ENCODE results near the gene PTPRK. TPM values are rescaled to one million over a fixed set of nuclear protein-coding genes. Genes with fewer than 3 reads are reported as not detected.

The PTPRK gene
- total RNA-seq, 2 experiments from 2014 or later: 2.8 to 5.0 TPM

- ATAC-seq (ENCODE audit: low read depth): no peak
Measured at GRCh38 chr6:128249429-128249828, 271.0 kb downstream of the PTPRK start.

DNA sequence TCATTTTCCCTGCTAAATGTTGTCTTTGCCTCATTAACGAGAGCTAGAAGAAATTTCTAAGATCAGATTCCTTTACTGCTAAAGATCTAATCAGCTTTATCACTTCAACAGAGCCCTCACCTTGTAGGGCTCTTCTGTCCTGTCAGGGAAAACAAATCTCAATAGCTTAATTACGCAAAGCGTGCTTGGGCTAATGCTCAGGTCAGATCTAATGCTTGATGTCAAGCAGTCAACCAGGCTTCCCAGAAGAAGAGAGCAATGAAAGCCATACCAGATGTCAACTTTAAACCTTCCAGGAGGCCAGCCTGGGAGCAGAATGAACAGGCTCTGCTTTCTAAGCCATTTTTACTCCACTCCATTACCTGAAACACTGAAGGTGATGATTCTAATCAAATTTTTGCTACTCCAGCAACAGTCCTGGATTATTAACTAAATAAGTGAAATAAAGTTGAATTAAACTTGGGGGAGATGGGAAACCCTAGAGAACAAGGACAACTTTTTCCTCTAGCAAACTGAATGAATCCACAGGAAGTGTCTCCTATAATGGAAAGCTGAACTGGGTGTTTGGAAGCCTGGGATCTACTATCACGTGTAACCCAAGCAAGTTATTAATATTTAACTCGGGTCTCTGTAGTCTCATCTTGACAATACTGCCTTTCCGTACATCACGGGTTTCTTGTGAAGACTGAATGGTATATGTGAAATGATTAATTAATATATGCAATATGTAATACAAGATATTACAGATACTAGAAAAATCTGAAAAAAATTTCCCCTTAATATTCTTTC is 273.7 kb downstream of the PTPRK start:
- Mint-ChIP-seq H3K4me3 (no peak overlapping the region), H3K27ac (no peak overlapping the region), H3K4me1 (peaks cover 9% of the 10 kb centered on the region), H3K9me3 (peaks cover 4% of the 10 kb centered on the region), H3K36me3 (peaks cover 4% of the 10 kb centered on the region), H3K27me3 (no peaks in the 10 kb centered on the region)
- no peak for ATAC-seq (ENCODE audit: low read depth)
- POLR2A ChIA-PET: no interaction called here
- no peak for DNase-seq

More at GRCh38 chr6:128249429-128249828, 271.0 kb downstream of the PTPRK start:
- Mint-ChIP-seq H3K27ac (no peak overlapping the region), H3K4me1 (peaks cover 25% of the 10 kb centered on the region), H3K36me3 (peaks cover 4% of the 10 kb centered on the region), H3K9me3 (peaks cover 4% of the 10 kb centered on the region), H3K4me3 (no peak overlapping the region), H3K27me3 (no peaks in the 10 kb centered on the region)
- POLR2A ChIA-PET: no interaction called here
- no peak for DNase-seq

DNA sequence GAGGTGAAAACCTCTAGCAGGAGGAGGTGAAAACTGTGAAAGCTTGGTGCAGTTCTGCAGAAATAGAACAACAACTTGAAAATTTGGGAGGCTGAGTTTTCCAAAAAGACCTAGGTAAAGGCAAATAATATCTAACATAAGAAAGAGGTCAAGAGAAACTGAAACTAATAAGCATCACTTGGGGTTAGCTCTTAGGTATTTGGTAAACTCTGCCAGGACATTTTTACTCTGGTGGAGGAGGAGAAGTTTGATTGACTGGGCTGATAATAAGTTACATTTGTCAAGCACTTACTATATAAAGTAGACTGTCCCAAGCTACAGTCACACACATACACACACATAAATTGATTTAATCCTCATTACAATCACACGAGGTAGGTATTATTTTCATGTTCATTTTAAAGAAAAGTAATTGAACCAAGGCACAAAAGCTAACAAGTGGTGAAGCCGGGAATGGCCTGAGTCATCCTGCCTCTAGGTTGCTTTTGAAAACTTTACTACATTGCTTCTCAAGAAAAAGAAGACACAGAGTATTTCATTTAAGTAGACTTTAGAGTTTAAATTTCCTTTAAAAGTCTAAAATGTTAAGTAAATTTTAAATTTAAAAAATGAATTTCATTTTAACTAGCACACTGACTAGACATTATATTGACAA is 275.5 kb downstream of the PTPRK start:
- Mint-ChIP-seq H3K27me3 (no peaks in the 10 kb centered on the region), H3K4me3 (no peak overlapping the region), H3K27ac (no peak overlapping the region), H3K9me3 (peaks cover 4% of the 10 kb centered on the region), H3K4me1 (peaks cover 18% of the 10 kb centered on the region), H3K36me3 (peaks cover 8% of the 10 kb centered on the region)
- DNase-seq (no peak), ATAC-seq (ENCODE audit: low read depth) (no peak)
- POLR2A ChIA-PET: no interaction called here

DNA sequence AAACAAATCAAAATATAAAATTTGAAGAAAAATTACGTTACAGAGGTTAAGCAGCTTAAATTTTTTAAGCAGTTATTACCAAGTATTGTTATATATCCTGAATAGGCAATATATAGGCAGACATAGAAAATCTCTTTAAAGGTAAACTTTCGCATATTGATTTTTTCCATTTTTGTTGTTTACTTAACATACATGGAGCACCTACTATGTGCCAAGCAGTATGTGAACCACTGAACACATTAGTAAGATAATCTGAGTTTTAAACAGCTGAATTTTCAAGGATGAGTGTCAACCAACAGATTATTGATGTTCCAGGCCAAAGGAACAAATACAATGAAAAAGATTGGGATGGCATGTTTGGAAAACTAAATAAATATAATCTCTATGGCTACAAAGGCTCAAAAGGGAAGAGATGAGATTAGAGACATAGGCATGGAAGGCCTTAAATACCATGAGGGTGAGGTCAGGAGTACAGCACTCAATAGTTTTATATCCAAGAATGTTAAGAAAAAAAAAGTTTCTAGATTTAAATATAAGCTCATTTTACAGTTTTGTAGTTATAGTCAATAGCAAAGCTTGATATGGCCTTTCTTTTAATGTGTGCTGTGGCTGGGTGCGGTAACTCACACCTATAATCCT is 277.5 kb downstream of the PTPRK start:
- POLR2A ChIA-PET: no interaction called here
- Mint-ChIP-seq H3K36me3 (peaks cover 4% of the 10 kb centered on the region), H3K27me3 (no peaks in the 10 kb centered on the region), H3K27ac (no peak overlapping the region), H3K9me3 (no peaks in the 10 kb centered on the region), H3K4me1 (peaks cover 20% of the 10 kb centered on the region), H3K4me3 (no peak overlapping the region)
- ATAC-seq (ENCODE audit: low read depth) (no peak), DNase-seq (no peak)

DNA sequence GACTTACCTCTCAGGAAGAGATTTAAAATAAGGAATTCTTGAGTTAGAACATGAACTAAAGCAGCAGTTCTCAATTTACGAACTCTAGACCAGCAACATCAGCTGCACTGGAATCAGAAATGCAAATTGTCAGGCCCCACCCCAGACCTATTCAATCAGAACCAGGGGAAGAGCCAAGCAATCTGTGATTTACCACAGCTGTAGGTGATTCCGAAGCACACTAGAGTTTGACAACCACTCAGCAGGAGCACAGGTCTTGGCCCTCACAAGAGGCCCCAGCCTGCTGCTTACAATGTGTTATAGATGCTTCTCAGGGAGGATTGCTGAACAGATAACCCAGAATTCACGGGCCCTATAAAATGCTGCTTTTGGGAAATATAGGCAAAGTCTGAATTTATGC is 279.2 kb downstream of the PTPRK start:
- DNase-seq: no peak
- Mint-ChIP-seq H3K27ac (no peak overlapping the region), H3K4me3 (no peak overlapping the region), H3K36me3 (peaks cover 4% of the 10 kb centered on the region), H3K9me3 (no peaks in the 10 kb centered on the region), H3K4me1 (peaks cover 20% of the 10 kb centered on the region), H3K27me3 (no peaks in the 10 kb centered on the region)
- ATAC-seq (ENCODE audit: low read depth): no peak
- POLR2A ChIA-PET: interaction anchor here (0.6 kb wide), 1 partner anchor 17 kb away, joined by 3 read pairs; no protein-coding TSS in a partner anchor

- Mint-ChIP-seq H3K27me3 (no peaks in the 10 kb centered on the region), H3K36me3 (peaks cover 4% of the 10 kb centered on the region), H3K9me3 (no peaks in the 10 kb centered on the region), H3K4me1 (peaks cover 20% of the 10 kb centered on the region), H3K27ac (peak overlapping the region; percentile 36), H3K4me3 (peak overlapping the region; percentile 41)
- POLR2A ChIA-PET: no interaction called here
- ATAC-seq (ENCODE audit: low read depth) (peak; percentile 60), DNase-seq (no peak)
Measured at GRCh38 chr6:128240024-128240428, 280.4 kb downstream of the PTPRK start.

DNA sequence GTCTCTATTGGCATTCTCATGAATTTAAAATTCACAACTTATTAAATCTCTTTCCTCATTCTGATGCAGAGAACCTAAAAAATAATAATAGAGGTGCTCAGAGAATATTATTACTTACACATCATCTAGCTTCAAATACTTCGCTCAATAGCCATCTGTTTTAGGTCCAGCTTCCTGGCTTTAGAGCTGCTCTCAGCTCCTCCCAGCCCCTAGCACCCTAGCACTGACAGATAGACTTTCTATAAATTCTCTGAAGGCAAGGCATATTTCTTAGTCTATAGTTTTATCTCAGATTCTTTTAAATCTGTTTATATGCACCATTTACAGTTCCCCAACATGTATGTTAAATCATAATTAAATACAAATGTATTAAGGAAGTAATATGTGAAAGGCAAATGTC is 281.3 kb downstream of the PTPRK start:
- Mint-ChIP-seq H3K27me3 (no peaks in the 10 kb centered on the region), H3K36me3 (peaks cover 4% of the 10 kb centered on the region), H3K9me3 (no peaks in the 10 kb centered on the region), H3K27ac (peak overlapping the region; percentile 35), H3K4me3 (no peak overlapping the region), H3K4me1 (peaks cover 14% of the 10 kb centered on the region)
- POLR2A ChIA-PET: interaction anchor here (0.7 kb wide), 1 partner anchor 236 kb away, joined by 3 read pairs; no protein-coding TSS in a partner anchor
- ATAC-seq (ENCODE audit: low read depth) (no peak), DNase-seq (no peak)

DNA sequence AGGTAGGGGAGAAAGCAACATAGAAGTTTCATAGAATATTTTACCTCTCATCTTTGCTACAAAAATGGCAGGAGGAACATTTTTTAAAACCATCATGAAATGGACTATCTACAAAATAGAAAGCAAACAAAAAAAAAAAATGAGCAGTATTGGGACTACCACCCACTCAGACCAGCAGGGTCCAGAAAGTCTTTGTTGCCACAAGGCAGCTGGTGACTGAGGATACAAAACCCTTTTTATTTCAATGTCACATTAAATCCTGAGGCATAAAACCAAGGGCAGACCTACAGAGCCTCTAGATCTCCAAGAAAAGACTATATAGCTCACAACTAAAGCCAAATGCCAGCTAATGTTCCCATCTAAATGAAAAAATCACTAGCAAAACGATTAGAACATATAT is 282.2 kb downstream of the PTPRK start:
- no peak overlapping the region for H3K4me3 Mint-ChIP-seq
- ATAC-seq (ENCODE audit: low read depth) (no peak), DNase-seq (no peak)
- H3K9me3 Mint-ChIP-seq: no peaks in the 10 kb centered on the region
- H3K36me3 Mint-ChIP-seq: peaks cover 4% of the 10 kb centered on the region
- POLR2A ChIA-PET: no interaction called here
- no peak overlapping the region for H3K27ac Mint-ChIP-seq
- peaks cover 14% of the 10 kb centered on the region for H3K4me1 Mint-ChIP-seq
- H3K27me3 Mint-ChIP-seq: no peaks in the 10 kb centered on the region

GRCh38 chr6:128235556-128235955 is 284.8 kb downstream of the PTPRK start:
- no peak overlapping the region for H3K27ac Mint-ChIP-seq
- no peaks in the 10 kb centered on the region for H3K27me3 Mint-ChIP-seq
- peaks cover 6% of the 10 kb centered on the region for H3K4me1 Mint-ChIP-seq
- H3K36me3 Mint-ChIP-seq: no peaks in the 10 kb centered on the region
- H3K9me3 Mint-ChIP-seq: no peaks in the 10 kb centered on the region
- POLR2A ChIA-PET: no interaction called here
- no peak overlapping the region for H3K4me3 Mint-ChIP-seq
- DNase-seq (no peak), ATAC-seq (ENCODE audit: low read depth) (no peak)

GRCh38 chr6:128233531-128233930 is 286.9 kb downstream of the PTPRK start:
- DNase-seq: no peak
- no peaks in the 10 kb centered on the region for H3K9me3 Mint-ChIP-seq
- POLR2A ChIA-PET: no interaction called here
- peaks cover 1% of the 10 kb centered on the region for H3K36me3 Mint-ChIP-seq
- H3K4me3 Mint-ChIP-seq: no peak overlapping the region
- H3K27ac Mint-ChIP-seq: no peak overlapping the region
- no peaks in the 10 kb centered on the region for H3K27me3 Mint-ChIP-seq
- H3K4me1 Mint-ChIP-seq: peaks cover 2% of the 10 kb centered on the region
- no peak for ATAC-seq (ENCODE audit: low read depth)

DNA sequence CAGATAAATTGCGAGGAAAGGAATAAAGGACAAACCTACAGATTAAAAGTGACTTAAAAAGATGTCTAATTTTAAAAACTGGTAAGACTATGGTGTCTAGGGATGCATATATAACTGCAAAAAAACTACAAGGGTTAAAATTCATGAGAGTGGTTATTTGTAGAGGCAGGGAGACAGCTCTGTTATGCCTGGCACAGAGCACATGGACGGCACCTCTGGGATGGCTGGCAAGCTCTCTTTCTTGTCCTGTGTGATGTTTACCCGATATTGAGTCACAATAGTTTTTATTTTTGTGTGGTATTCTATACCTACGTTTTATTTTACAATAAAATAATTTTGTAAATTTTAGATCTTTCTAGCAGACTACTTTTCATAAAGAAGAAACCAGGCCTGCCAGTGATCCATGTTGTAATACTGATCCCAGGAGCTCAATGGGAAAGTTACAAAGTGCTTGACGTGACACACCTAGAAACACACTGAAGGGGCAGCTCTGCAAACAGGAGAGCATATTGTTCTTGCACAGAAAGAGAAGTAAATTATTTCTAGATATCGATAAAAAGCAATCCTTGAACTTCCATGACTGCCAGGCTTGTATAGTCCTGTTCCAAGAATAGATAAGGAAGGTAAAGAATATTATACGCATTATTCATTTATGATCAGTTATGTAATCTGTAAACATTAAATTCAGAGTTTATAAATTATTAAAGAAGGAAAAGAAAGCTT is 290.0 kb downstream of the PTPRK start:
- Mint-ChIP-seq H3K27me3 (no peaks in the 10 kb centered on the region), H3K27ac (no peak overlapping the region), H3K4me1 (peaks cover 2% of the 10 kb centered on the region), H3K9me3 (peaks cover 4% of the 10 kb centered on the region), H3K36me3 (peaks cover 4% of the 10 kb centered on the region), H3K4me3 (no peak overlapping the region)
- DNase-seq: no peak
- ATAC-seq (ENCODE audit: low read depth): no peak
- POLR2A ChIA-PET: no interaction called here

DNA sequence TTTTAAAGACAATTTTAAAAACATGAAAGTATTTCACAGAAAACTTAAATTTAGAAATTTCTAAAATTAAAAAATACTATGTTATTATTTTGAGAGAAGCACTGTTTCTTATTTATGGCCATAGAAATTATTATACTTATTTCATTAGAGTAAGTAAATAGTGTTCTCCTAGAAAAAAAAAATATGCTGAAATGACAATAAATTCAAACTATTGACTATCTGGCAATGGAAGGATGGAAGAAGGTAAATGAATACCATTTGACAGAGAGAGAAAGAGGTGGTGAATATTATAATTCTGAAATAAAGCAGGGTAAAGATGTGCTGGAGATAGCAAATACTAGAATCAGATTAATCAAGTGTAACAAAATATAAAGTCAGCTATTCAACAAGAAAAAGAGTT is 294.8 kb downstream of the PTPRK start:
- Mint-ChIP-seq H3K4me1 (peaks cover 2% of the 10 kb centered on the region), H3K9me3 (peaks cover 5% of the 10 kb centered on the region), H3K4me3 (no peak overlapping the region), H3K36me3 (peaks cover 4% of the 10 kb centered on the region), H3K27ac (no peak overlapping the region), H3K27me3 (no peaks in the 10 kb centered on the region)
- ATAC-seq (ENCODE audit: low read depth) (no peak), DNase-seq (no peak)
- POLR2A ChIA-PET: no interaction called here

- Mint-ChIP-seq H3K4me1 (peaks cover 4% of the 10 kb centered on the region), H3K27ac (no peak overlapping the region), H3K9me3 (peaks cover 1% of the 10 kb centered on the region), H3K36me3 (peaks cover 4% of the 10 kb centered on the region), H3K27me3 (no peaks in the 10 kb centered on the region), H3K4me3 (no peak overlapping the region)
- DNase-seq (no peak), ATAC-seq (ENCODE audit: low read depth) (no peak)
- POLR2A ChIA-PET: no interaction called here
Measured at GRCh38 chr6:128216917-128217316, 303.5 kb downstream of the PTPRK start.
